Smooth muscle cell (in vitro differentiated cells): ENCODE results near the gene SLC38A2. TPM values are rescaled to one million over a fixed set of nuclear protein-coding genes. Genes with fewer than 3 reads are reported as not detected.

ENCODE experiments used
- DNase-seq: peaks from one replicate; lab custom pipeline; 2025; ENCODE audit not compliant: unreplicated experiment; lab: John Stamatoyannopoulos, UW
- H2AFZ ChIP-seq: fragments of 200-600 bp; sonication (generic); 2 replicates; pipeline ENCODE4 v1.6.0; 2016; ENCODE audit warnings: antibody characterized with exemption, low read depth, mild to moderate bottlenecking
- H3F3A ChIP-seq: fragments of 200-600 bp; sonication (generic); 2 replicates; pipeline ENCODE4 v1.6.0; 2017; ENCODE audit warnings: antibody characterized with exemption, low read depth
- H3K27ac ChIP-seq: fragments of 200-600 bp; sonication (generic); 2 replicates; pipeline ENCODE4 v1.5.1; 2016; ENCODE audit warnings: low read depth, mild to moderate bottlenecking
- H3K27me3 ChIP-seq: fragments of 200-600 bp; sonication (generic); 2 replicates; pipeline ENCODE4 v1.6.1; 2016; ENCODE audit warnings: low read depth, mild to moderate bottlenecking
- H3K36me3 ChIP-seq: fragments of 200-600 bp; sonication (generic); 2 replicates; pipeline ENCODE4 v1.5.1; 2016; ENCODE audit warnings: low read depth
- H3K4me1 ChIP-seq: fragments of 200-600 bp; sonication (generic); 2 replicates; pipeline ENCODE4 v1.5.1; 2016; ENCODE audit warnings: low read depth
- H3K4me2 ChIP-seq: fragments of 200-600 bp; sonication (generic); 2 replicates; pipeline ENCODE4 v1.6.0; 2016; ENCODE audit warnings: mild to moderate bottlenecking
- H3K4me3 ChIP-seq: fragments of 200-600 bp; sonication (generic); 2 replicates; pipeline ENCODE4 v1.5.1; 2016; ENCODE audit warnings: mild to moderate bottlenecking
- H3K79me2 ChIP-seq: fragments of 200-600 bp; sonication (generic); 2 replicates; pipeline ENCODE4 v1.6.0; 2016; ENCODE audit warnings: low read depth, mild to moderate bottlenecking
- H3K9ac ChIP-seq: fragments of 200-600 bp; sonication (generic); 2 replicates; pipeline ENCODE4 v1.6.0; 2016; ENCODE audit warnings: low read depth
- H3K9me3 ChIP-seq: fragments of 200-600 bp; sonication (generic); replicated peaks from 2 replicates; pipeline ENCODE4 v1.5.1; 2016; ENCODE audit warnings: low read depth
- H4K20me1 ChIP-seq: fragments of 200-600 bp; sonication (generic); 2 replicates; pipeline ENCODE4 v1.6.0; 2016; ENCODE audit warnings: low read depth
- WGBS: methylation state at CpG from one replicate; pipeline ENCODE4 v1.1.7; 2016; ENCODE audit warnings: low lambda C conversion rate; 5-methylcytosine and 5-hydroxymethylcytosine counted together
- polyA plus RNA-seq: library from polyadenylated mRNA; unstranded; fragments of >200 nt; fragmentation: Nextera tagmentation; extraction: Ambion mirVana; gene quantifications from 2 replicates; pipeline ENCODE4 v1.2.1, GENCODE V29; 2016
- total RNA-seq: library from RNA; depleted of rRNA; stranded (reverse); fragments of >200 nt; gene quantifications from 2 replicates; pipeline ENCODE4 v1.2.3, GENCODE V29; 2014
- TF ChIP-seq, protein P1 (sequence below): fragments of 200-600 bp; sonication (generic); IDR thresholded peaks from 2 replicates; pipeline ENCODE4 v1.5.1; 2017; ENCODE audit warnings: borderline replicate concordance, mild to moderate bottlenecking, antibody characterized with exemption; ENCODE audit not compliant: insufficient read depth, poor library complexity, severe bottlenecking

Gene SLC38A2
- total RNA-seq (1,081 and 1,127 TPM in 2 replicates), polyA plus RNA-seq (201 and 262 TPM in 2 replicates)

DNA sequence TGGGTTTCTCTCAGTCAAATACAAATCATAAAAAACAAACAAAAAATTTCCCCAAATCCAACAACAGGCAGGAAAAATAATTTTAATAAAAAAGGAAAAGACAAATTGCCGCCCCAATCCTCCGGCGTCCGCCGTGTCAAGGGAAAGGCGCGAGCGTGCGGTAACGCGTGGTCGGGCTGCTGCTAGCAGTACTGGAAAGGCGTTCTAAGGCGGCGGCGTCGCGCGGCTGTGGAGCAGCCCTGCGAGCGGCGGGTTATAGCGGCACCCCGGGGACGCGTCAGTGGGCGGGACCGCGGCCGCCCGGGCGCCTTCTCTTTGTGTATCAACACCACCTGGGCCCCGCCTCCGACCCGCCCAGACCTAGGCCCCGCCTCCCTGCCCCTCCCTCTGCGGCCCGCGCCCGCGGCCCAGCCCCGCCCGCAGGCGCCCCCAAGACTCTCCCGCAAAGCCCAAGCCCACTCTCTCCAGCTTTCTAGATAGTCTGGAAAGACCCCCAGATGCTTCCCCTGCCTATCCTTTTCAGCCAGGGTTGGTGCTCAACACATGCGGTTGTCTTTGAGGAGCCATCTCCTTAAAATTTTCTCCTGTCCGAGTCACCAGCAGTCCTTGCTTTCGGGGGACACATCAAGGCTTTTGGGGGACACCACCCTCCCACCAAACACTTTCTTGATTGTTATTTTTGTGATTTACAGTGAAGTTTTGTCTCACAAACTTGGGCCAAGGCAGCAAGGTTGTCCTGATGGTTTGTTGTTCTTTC, at the start of gene SLC38A2:
TSS of gene SLC38A2 (minus strand) at position 230 of the 757 bp plus-strand sequence. CDS start 1,480 bp downstream, outside the sequence.
- Histone ChIP-seq H3K9me3 (no peaks in the 10 kb centered on the region), H3K4me2 (peak within 1 kb of the TSS; percentile 90), H4K20me1 (peaks cover 48% of the 10 kb centered on the region), H3K9ac (peak within 1 kb of the TSS; percentile 99), H3K27me3 (no peaks in the 10 kb centered on the region), H3K27ac (peak within 1 kb of the TSS; percentile 98), H3K4me3 (peak within 1 kb of the TSS; percentile 100), H3K4me1 (peaks cover 36% of the 10 kb centered on the region), H2AFZ (peak within 1 kb of the TSS; percentile 85), H3K79me2 (peaks cover 55% of the 10 kb centered on the region), H3K36me3 (peaks cover 25% of the 10 kb centered on the region), H3F3A (peaks cover 41% of the 10 kb centered on the region)
- TF ChIP-seq, protein P1, sequence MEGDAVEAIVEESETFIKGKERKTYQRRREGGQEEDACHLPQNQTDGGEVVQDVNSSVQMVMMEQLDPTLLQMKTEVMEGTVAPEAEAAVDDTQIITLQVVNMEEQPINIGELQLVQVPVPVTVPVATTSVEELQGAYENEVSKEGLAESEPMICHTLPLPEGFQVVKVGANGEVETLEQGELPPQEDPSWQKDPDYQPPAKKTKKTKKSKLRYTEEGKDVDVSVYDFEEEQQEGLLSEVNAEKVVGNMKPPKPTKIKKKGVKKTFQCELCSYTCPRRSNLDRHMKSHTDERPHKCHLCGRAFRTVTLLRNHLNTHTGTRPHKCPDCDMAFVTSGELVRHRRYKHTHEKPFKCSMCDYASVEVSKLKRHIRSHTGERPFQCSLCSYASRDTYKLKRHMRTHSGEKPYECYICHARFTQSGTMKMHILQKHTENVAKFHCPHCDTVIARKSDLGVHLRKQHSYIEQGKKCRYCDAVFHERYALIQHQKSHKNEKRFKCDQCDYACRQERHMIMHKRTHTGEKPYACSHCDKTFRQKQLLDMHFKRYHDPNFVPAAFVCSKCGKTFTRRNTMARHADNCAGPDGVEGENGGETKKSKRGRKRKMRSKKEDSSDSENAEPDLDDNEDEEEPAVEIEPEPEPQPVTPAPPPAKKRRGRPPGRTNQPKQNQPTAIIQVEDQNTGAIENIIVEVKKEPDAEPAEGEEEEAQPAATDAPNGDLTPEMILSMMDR = no peak
- WGBS = under 1% methylated on average over 35 of the region's 48 CpGs
- peak; percentile 88 for DNase-seq

DNA sequence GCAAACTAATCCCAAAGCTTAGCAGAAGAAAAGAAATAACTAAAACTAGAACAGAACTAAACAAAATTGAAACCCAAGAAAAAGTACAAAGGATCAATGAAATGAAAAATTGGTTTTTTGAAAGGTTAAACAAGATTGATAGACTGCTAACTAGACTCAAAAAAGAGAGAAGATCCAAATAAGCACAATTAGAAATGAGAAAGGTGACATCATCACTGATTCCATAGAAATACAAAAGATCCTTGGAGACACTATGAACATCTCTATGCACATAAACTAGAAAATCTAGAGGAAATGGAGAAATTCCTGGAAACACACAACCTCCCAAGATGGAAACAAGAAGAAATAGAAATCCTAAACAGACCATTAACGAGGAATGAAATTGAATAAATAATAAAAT, 47.1 kb upstream of the SLC38A2 start:
- WGBS = 100% methylated on average over 1 of the region's 1 CpG
- H3K27me3 ChIP-seq = no peaks in the 10 kb centered on the region
- no peaks in the 10 kb centered on the region for H3K4me1 ChIP-seq
- H3K4me2 ChIP-seq = no peak overlapping the region
- no peak for DNase-seq
- H4K20me1 ChIP-seq = no peaks in the 10 kb centered on the region
- no peak overlapping the region for H3K9ac ChIP-seq
- H3F3A ChIP-seq = no peaks in the 10 kb centered on the region
- H3K79me2 ChIP-seq = no peaks in the 10 kb centered on the region
- H2AFZ ChIP-seq = no peak overlapping the region
- TF ChIP-seq, protein P1 = no peak
- no peak overlapping the region for H3K27ac ChIP-seq
- no peak overlapping the region for H3K4me3 ChIP-seq
- H3K9me3 ChIP-seq = no peaks in the 10 kb centered on the region
- no peaks in the 10 kb centered on the region for H3K36me3 ChIP-seq

DNA sequence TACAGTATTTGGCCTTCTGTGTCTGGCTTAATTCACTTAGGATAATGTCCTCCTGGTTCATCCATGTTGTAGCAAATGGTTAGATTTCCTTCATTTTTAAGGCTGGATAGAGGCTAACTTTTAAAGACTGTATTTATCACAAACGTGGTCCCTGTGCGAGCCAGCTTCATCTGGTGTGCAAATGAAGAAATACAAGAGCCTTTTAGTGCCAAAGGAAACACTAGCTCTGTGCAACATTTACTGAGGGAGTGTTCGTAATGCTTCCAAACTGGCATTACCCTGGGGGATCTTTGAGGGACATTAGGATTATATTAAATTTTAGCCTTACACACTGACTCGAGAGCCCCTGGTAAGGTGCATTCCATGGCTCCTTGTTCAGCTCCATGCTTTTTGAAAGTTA, 43.0 kb upstream of the SLC38A2 start:
- Histone ChIP-seq H4K20me1 (no peaks in the 10 kb centered on the region), H3K9ac (no peak overlapping the region), H3K27ac (no peak overlapping the region), H3K4me3 (no peak overlapping the region), H3K79me2 (no peaks in the 10 kb centered on the region), H3F3A (no peaks in the 10 kb centered on the region), H3K36me3 (no peaks in the 10 kb centered on the region), H3K27me3 (no peaks in the 10 kb centered on the region), H3K9me3 (no peaks in the 10 kb centered on the region), H3K4me1 (no peaks in the 10 kb centered on the region), H2AFZ (no peak overlapping the region), H3K4me2 (no peak overlapping the region)
- 81% methylated on average over 4 of the region's 4 CpGs for WGBS
- DNase-seq = no peak
- TF ChIP-seq, protein P1 = no peak
